DMS53 (cell line): ENCODE data around the gene ELFN2.
A peak's percentile ranks its signal among the peaks of the same experiment; 100 is the strongest.
"Not testable (repeated sequence)": the region's sequence is repeated elsewhere in the genome, so short reads cannot be mapped to it uniquely, and the experiment has no call there.

ENCODE experiments used
- DNase-seq: peaks from one replicate; lab custom pipeline; 2025; lab: John Stamatoyannopoulos, UW

ELFN2 gene, protein sequence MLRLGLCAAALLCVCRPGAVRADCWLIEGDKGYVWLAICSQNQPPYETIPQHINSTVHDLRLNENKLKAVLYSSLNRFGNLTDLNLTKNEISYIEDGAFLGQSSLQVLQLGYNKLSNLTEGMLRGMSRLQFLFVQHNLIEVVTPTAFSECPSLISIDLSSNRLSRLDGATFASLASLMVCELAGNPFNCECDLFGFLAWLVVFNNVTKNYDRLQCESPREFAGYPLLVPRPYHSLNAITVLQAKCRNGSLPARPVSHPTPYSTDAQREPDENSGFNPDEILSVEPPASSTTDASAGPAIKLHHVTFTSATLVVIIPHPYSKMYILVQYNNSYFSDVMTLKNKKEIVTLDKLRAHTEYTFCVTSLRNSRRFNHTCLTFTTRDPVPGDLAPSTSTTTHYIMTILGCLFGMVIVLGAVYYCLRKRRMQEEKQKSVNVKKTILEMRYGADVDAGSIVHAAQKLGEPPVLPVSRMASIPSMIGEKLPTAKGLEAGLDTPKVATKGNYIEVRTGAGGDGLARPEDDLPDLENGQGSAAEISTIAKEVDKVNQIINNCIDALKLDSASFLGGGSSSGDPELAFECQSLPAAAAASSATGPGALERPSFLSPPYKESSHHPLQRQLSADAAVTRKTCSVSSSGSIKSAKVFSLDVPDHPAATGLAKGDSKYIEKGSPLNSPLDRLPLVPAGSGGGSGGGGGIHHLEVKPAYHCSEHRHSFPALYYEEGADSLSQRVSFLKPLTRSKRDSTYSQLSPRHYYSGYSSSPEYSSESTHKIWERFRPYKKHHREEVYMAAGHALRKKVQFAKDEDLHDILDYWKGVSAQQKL

GRCh38 chr22:37427135-37427710, at the start of gene ELFN2:
TSS of gene ELFN2 (minus strand) at chr22:37427479. CDS start at chr22:37375534, 51,945 bp downstream.
- DNase-seq: peak; percentile 30

- DNase-seq: no peak
Observed at GRCh38 chr22:37476389-37477329, 49.4 kb upstream of the ELFN2 start.

- DNase-seq: no peak
Observed at GRCh38 chr22:37474447-37475090, 47.3 kb upstream of the ELFN2 start.

- DNase-seq: no peak
Observed at GRCh38 chr22:37473437-37473946, 46.2 kb upstream of the ELFN2 start.

GRCh38 chr22:37472418-37473006, 45.2 kb upstream of the ELFN2 start:
- peak; percentile 43 for DNase-seq

DNA sequence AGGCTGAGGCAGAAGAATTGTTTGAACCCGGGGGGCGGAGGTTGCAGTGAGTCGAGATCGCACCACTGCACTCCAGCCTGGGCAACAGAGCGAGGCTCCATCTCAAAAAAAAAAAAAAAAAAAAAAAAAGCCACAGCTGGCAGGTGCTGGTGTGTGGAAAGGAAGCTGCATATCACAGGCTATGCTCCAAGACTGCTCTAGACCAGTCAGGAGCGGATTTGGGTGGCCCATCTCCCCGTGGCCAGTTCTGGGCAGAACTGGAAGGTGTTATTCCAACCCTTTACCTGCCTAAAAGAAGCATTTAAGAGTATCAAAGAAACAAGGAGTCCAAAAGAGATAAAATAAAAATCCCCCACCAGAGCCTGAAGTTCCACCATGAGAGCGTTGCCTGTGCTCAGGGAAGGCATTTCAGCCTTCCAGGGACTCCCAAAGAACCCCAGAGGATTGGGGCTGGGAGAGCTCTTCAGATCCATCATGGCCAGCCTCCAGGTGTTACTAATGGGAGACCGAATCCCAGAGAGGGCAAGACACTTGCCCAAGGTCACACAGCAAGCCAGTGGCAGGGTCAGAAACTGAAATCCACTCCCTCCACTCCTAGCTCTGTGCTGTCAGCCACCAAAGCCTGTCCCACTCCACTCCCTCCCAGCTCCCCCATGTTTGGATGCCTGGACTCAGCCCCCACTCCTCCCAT, 44.6 kb upstream of the ELFN2 start:
- DNase-seq: peak; percentile 12

- DNase-seq: no peak
Observed at GRCh38 chr22:37470087-37470445, 42.8 kb upstream of the ELFN2 start.

GRCh38 chr22:37469416-37470086, 42.3 kb upstream of the ELFN2 start:
- no peak for DNase-seq

DNA sequence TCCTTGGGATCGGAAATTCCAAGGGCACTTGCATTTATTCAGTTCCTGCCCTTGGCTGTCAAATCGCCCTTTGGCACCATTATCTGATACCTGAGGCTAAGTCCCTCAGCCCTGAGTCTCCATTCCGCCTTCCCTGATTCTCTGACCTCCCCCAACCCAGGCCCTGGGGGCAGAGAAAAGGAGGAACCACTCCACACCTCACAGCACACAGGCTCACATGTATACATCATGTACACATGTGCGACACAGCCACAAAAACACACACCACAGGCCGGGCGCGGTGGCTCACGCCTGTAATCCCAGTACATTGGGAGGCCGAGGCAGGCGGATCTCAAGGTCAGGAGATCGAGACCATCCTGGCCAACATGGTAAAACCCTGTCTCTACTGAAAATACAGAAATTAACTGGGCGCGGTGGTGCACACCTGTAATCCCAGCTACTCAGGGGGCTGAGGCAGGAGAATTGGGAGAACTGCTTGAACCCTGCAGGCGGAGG, 41.0 kb upstream of the ELFN2 start:
- not testable (repeated sequence) for DNase-seq

- DNase-seq: no peak
Observed at GRCh38 chr22:37467391-37467955, 40.2 kb upstream of the ELFN2 start.

DNA sequence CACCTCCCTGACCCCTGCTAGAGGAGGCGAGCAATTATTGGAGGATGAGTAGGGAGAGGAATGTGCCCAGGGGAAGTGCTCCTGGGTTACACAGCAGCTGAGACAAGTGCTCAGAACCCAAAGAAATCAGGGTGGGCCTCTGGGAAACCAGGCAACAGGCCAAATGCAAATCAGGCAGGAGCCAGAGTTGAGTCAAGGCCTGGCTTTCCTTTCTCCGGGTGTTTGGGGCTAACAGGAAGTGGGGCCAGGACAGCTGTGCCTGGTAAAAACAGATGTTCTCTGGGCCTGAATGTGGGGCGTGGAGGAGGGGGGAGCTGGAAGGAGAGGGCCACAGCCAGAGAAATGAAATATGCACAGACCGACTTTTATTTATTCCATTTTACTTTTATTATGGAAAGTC, 36.9 kb upstream of the ELFN2 start:
- DNase-seq: no peak

DNA sequence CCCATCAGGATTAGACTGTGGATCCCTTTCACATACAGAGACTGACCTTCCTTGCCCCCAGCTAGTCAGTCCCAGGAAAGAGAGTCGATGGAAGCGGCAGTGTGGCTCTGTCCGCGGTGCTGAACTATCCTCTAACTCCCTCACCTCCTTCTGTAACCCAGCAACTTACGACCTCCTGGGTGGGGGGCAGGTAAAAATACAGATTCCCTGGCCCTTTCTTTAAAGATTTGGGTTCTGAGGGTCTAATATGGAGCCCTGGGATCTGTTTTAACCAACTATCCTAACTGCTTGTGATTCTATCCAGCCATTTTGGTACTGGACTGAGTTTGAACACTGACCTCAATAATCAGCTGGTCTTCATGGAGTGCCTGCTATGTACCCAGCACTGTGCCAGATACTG, 35.7 kb upstream of the ELFN2 start:
- DNase-seq: peak; percentile 2

- DNase-seq: no peak
Observed at GRCh38 chr22:37462436-37462835, 35.2 kb upstream of the ELFN2 start.

- DNase-seq: no peak
Observed at GRCh38 chr22:37461961-37462360, 34.7 kb upstream of the ELFN2 start.

DNA sequence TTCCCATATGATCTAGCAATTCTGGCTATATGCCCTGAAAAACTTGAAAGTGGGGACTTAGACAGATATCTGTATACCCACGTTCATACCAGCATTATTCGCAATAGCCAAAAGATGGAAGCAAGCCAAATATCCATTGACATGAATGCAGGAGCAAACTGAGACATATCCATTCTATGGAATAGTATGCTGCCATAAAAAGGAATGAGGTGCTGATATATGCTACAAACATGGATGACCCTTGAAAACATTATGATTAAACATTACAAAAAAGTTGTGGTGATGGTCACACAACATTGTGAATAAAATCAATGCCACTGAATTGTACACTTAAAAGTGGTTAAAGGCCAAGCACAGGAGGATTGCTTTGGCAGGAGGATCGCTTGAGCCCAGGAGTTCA, 33.4 kb upstream of the ELFN2 start:
- no peak for DNase-seq

DNA sequence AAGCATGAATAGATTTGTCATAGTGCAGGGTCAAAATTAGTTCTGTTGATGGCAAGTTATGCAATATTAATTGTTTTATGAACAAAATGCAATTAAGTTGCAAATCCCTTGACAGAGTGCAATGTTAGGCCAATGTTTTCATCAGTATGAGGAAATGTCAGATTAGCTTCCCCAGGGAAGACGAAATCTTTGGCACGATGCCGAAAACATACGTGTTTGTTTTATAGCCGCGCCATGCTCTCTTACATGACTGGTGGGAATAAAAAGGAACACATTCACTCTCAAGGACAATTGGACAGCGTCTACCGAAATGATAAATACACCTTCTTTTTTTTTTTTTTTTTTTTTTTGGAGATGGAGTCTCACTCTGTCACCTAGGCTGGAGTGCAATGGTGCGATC, 31.9 kb upstream of the ELFN2 start:
- DNase-seq: no peak

DNA sequence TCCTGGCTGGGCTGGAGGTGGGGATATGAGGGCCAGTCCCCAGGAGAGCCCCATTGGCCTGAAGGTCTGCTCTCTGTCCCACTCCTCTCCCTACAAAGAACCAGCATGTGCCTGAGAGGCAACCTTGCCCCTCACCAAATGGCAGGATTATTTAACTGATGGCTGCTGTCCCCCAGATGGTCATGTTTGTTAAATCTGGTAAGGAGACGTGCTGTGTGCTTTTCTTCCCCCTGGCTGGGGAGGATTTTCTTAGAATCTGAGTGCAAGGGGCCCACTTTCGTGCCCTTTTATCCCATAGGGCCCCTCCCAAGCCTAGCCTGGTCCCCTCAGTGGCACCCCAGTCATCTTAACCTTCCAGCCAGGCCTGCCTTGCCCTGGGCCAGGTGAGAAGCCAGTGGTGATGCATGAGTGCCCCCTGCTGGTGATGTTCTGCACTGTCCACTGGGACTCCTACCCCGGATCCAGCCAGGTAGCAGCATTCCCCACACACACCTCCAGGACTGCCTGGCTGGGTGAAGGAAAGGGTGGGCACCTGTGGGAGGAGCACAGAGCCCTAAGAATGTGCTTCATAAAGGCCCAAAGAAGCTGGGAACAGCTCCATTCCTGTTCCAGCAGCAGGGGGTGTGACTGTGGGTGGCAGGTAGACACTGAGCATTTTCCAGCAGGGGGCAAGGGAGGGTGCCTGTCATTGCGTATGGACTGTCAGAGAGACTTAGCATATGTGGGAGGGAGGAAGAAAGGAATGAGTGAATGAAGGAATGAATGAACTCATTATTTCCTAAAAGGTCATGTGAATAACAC, 30.0 kb upstream of the ELFN2 start:
- DNase-seq: peak; percentile 56

DNA sequence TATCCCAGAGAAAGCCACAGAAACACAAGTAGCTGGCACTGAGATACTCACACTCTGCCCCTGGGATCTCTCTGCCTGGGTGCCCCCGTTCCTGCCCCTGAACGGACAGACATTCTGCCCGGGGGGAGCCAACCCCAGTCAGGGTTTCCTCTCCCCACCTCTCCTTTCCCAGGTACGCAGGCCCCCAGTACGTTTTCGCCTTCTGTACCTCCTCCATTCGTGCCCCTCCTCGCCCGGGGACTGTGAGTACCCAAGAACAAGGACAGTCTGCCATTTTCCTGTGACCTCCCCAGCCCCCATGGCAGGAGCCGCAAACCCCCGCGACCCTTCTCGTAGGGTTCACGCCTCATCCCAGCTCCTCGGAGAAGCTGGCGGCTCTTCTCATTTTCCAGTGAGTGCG, 29.1 kb upstream of the ELFN2 start:
- no peak for DNase-seq
